ENCODE results near the gene PLCXD1.

Gene PLCXD1

GRCh38 chrX:259692-260355, 21.4 kb upstream of the PLCXD1 start:
- TF ChIP-seq TEAD4 (IDR thresholded peaks at IDR 0.05) (no peak), FOXM1 (IDR thresholded peaks at IDR 0.05; ENCODE audit: borderline replicate concordance, low read depth) (no peak), NFIC (IDR thresholded peaks at IDR 0.05) (no peak), YY1 (IDR thresholded peaks at IDR 0.05; ENCODE audit: low read depth) (no peak), CEBPB (IDR thresholded peaks at IDR 0.05) (no peak), CREB1 (IDR thresholded peaks at IDR 0.05; ENCODE audit: low read depth) (no peak)

DNA sequence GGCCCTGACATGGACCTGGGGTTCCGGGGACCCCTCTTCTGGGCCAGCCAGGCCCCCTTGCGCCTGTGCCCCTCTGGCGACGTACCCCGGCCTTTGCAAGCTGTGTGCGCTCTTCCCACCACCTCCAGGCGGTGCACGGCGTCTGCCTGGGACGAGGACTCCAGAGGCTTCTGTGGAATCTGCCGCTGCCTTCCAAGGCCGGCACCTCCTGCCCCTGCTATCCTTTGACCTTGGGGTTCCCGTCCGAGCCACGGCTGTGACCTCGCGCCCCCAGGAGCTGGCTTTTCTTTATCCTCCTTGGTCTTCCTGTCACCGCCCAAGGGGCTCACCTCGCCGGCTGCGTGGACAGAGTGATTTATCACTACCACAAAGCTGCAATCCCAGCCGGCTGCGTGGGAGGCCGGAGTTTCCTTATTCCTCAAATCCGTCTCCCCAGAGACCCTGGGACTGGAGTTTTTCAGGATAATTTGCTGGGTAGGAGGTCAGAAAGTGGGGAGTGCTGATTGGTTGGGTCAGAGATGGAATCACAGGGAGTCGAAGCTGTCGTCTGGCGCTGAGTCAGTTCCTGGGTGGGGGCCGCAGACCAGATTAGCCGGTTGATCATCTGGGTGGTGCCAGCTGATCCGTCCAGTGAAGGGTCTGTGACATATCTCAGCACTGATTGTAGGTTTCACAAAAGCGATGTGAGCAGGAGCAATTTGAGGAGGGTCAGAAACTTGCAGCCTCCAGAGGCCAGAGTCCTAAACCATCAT, 19.8 kb upstream of the PLCXD1 start:
- no peak for TF ChIP-seq EGR1 (IDR thresholded peaks at IDR 0.05)
- no peak for TF ChIP-seq TEAD4 (IDR thresholded peaks at IDR 0.05)
- TF ChIP-seq TAF1 (IDR thresholded peaks at IDR 0.05; ENCODE audit: low read depth): no peak
- TF ChIP-seq CREB1 (IDR thresholded peaks at IDR 0.05; ENCODE audit: low read depth): no peak
- TF ChIP-seq EP300 (IDR thresholded peaks at IDR 0.05; ENCODE audit: borderline replicate concordance): no peak
- TF ChIP-seq REST (IDR thresholded peaks at IDR 0.05; ENCODE audit: low read depth): no peak
- TF ChIP-seq NFIC (IDR thresholded peaks at IDR 0.05): no peak
- TF ChIP-seq MAX (IDR thresholded peaks at IDR 0.05): no peak
- TF ChIP-seq CEBPB (IDR thresholded peaks at IDR 0.05): no peak
- TF ChIP-seq RAD21 (IDR thresholded peaks at IDR 0.05; ENCODE audit: low read depth): no peak

DNA sequence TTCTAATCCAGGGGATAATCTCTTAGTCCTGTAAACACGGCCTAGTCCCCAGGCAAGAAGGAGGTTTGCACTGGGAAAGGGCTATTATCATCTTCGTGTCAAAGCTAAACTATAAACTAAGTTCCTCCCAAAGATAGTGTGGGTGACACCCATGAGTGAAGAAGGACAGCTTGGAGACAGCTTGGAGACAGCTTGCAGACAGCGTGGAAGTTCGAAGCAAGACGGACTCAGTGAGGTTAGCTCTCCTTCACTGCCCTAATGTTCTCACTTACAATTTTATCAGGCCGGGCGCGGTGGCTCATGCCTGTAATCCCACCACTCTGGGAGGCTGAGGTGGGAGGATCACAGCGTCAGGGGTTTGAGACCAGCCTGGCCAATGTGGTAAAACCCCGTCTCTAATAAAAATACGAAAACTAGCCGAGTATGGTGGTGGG, 19.2 kb upstream of the PLCXD1 start:
- TF ChIP-seq RAD21 (IDR thresholded peaks at IDR 0.05; ENCODE audit: low read depth) (no peak), USF1 (IDR thresholded peaks at IDR 0.05) (no peak), NFIC (IDR thresholded peaks at IDR 0.05) (no peak), MAX (IDR thresholded peaks at IDR 0.05) (no peak), REST (IDR thresholded peaks at IDR 0.05; ENCODE audit: low read depth) (no peak), TCF12 (IDR thresholded peaks at IDR 0.05; ENCODE audit: low read depth) (no peak), EGR1 (IDR thresholded peaks at IDR 0.05) (no peak), TAF1 (IDR thresholded peaks at IDR 0.05; ENCODE audit: low read depth) (no peak), CEBPB (IDR thresholded peaks at IDR 0.05) (no peak), FOXM1 (IDR thresholded peaks at IDR 0.05; ENCODE audit: borderline replicate concordance, low read depth) (no peak), YY1 (IDR thresholded peaks at IDR 0.05; ENCODE audit: low read depth) (no peak), CREB1 (IDR thresholded peaks at IDR 0.05; ENCODE audit: low read depth) (no peak), TEAD4 (IDR thresholded peaks at IDR 0.05) (no peak), ZBTB7A (IDR thresholded peaks at IDR 0.05; ENCODE audit: low read depth) (no peak), EP300 (IDR thresholded peaks at IDR 0.05; ENCODE audit: borderline replicate concordance) (no peak)

- TF ChIP-seq RAD21 (IDR thresholded peaks at IDR 0.05; ENCODE audit: low read depth) (no peak), YY1 (IDR thresholded peaks at IDR 0.05; ENCODE audit: low read depth) (no peak), USF1 (IDR thresholded peaks at IDR 0.05) (no peak), CEBPB (IDR thresholded peaks at IDR 0.05) (no peak), TAF1 (IDR thresholded peaks at IDR 0.05; ENCODE audit: low read depth) (no peak), EGR1 (IDR thresholded peaks at IDR 0.05) (no peak), CREB1 (IDR thresholded peaks at IDR 0.05; ENCODE audit: low read depth) (no peak), TEAD4 (IDR thresholded peaks at IDR 0.05) (no peak), FOXM1 (IDR thresholded peaks at IDR 0.05; ENCODE audit: borderline replicate concordance, low read depth) (no peak), TCF12 (IDR thresholded peaks at IDR 0.05; ENCODE audit: low read depth) (no peak), REST (IDR thresholded peaks at IDR 0.05; ENCODE audit: low read depth) (no peak), MAX (IDR thresholded peaks at IDR 0.05) (no peak), ZBTB7A (IDR thresholded peaks at IDR 0.05; ENCODE audit: low read depth) (no peak), NFIC (IDR thresholded peaks at IDR 0.05) (no peak)
Observed at GRCh38 chrX:262381-262909, 18.7 kb upstream of the PLCXD1 start.
